ENCODE results near the gene ZNF337. TPM values are rescaled to one million over a fixed set of nuclear protein-coding genes. Genes with fewer than 3 reads are reported as not detected.
"Not testable (repeated sequence)": the region's sequence is repeated elsewhere in the genome, so short reads cannot be mapped to it uniquely, and the experiment has no call there.

The ZNF337 gene
- total RNA-seq, 2 donors from 2014 or later: 6.2 to 9.1 TPM

- no peak for DNase-seq (ENCODE audit: low spot score)
- Histone ChIP-seq H3K4me3 (no peak overlapping the region), H3K9me3 (no peaks in the 10 kb centered on the region), H3K36me3 (peaks cover 9% of the 10 kb centered on the region), H3K27ac (no peak overlapping the region), H3K27me3 (no peaks in the 10 kb centered on the region), H3K4me1 (no peaks in the 10 kb centered on the region)
- TF ChIP-seq, protein P1, sequence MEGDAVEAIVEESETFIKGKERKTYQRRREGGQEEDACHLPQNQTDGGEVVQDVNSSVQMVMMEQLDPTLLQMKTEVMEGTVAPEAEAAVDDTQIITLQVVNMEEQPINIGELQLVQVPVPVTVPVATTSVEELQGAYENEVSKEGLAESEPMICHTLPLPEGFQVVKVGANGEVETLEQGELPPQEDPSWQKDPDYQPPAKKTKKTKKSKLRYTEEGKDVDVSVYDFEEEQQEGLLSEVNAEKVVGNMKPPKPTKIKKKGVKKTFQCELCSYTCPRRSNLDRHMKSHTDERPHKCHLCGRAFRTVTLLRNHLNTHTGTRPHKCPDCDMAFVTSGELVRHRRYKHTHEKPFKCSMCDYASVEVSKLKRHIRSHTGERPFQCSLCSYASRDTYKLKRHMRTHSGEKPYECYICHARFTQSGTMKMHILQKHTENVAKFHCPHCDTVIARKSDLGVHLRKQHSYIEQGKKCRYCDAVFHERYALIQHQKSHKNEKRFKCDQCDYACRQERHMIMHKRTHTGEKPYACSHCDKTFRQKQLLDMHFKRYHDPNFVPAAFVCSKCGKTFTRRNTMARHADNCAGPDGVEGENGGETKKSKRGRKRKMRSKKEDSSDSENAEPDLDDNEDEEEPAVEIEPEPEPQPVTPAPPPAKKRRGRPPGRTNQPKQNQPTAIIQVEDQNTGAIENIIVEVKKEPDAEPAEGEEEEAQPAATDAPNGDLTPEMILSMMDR (IDR thresholded peaks at IDR 0.05): no peak
These were observed 51.8 kb downstream of the ZNF337 start for GRCh38 chr20:25644814-25645213.

GRCh38 chr20:25643716-25644115, 52.9 kb downstream of the ZNF337 start:
- H3K9me3 ChIP-seq: no peaks in the 10 kb centered on the region
- TF ChIP-seq, protein P1 (IDR thresholded peaks at IDR 0.05): no peak
- no peak for DNase-seq (ENCODE audit: low spot score)
- peaks cover 9% of the 10 kb centered on the region for H3K36me3 ChIP-seq
- no peaks in the 10 kb centered on the region for H3K27me3 ChIP-seq
- no peaks in the 10 kb centered on the region for H3K4me1 ChIP-seq
- no peak overlapping the region for H3K4me3 ChIP-seq
- no peak overlapping the region for H3K27ac ChIP-seq

DNA sequence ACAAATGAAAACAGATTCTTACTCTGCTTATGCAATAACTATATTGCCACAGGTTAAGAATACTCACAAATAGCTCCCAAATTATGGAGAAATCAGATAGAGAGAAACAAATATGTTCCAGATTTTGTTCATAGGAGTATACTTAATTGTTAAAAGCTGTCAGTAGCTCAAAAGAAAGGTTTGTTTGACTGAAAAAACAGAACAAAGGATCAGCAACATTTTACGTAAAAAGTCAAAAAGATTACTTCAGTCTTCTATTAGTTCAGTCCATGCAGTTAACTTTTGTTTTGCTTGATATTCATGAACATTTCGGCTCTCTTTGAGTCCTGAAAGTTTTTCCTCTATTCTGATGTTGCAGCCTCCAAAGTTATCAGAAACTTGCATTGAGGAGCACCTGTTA, 59.4 kb downstream of the ZNF337 start:
- Histone ChIP-seq H3K4me3 (no peak overlapping the region), H3K27ac (no peak overlapping the region), H3K9me3 (no peaks in the 10 kb centered on the region), H3K27me3 (no peaks in the 10 kb centered on the region), H3K36me3 (peaks cover 4% of the 10 kb centered on the region), H3K4me1 (no peaks in the 10 kb centered on the region)
- DNase-seq (ENCODE audit: low spot score): no peak
- TF ChIP-seq, protein P1 (IDR thresholded peaks at IDR 0.05): no peak

GRCh38 chr20:25632940-25633790, 63.5 kb downstream of the ZNF337 start:
- no peaks in the 10 kb centered on the region for H3K9me3 ChIP-seq
- no peaks in the 10 kb centered on the region for H3K4me1 ChIP-seq
- TF ChIP-seq, protein P1 (IDR thresholded peaks at IDR 0.05): no peak
- DNase-seq (ENCODE audit: low spot score): no peak
- H3K27me3 ChIP-seq: no peaks in the 10 kb centered on the region
- H3K36me3 ChIP-seq: peaks cover 4% of the 10 kb centered on the region
- no peak overlapping the region for H3K4me3 ChIP-seq
- no peak overlapping the region for H3K27ac ChIP-seq

- not testable (repeated sequence) for H3K4me3 ChIP-seq; H3K36me3 ChIP-seq; DNase-seq (ENCODE audit: low spot score); H3K4me1 ChIP-seq; H3K27ac ChIP-seq; H3K27me3 ChIP-seq; H3K9me3 ChIP-seq
These were observed 66.0 kb downstream of the ZNF337 start for GRCh38 chr20:25630615-25631014.

GRCh38 chr20:25629816-25630499, 66.7 kb downstream of the ZNF337 start:
- no peak overlapping the region for H3K27ac ChIP-seq
- peaks cover 0 to 1% of the 10 kb centered on the region in 2 donors for H3K4me1 ChIP-seq
- H3K27me3 ChIP-seq: no peaks in the 10 kb centered on the region
- TF ChIP-seq, protein P1 (IDR thresholded peaks at IDR 0.05): no peak
- no peaks in the 10 kb centered on the region for H3K9me3 ChIP-seq
- no peak overlapping the region for H3K4me3 ChIP-seq
- no peak for DNase-seq (ENCODE audit: low spot score)
- H3K36me3 ChIP-seq: peaks cover 4% of the 10 kb centered on the region
